Measurements from ENCODE around the gene TRABD2B. TPM values are rescaled to one million over a fixed set of nuclear protein-coding genes. Genes with fewer than 3 reads are reported as not detected.

TRABD2B gene
- total and polyA plus RNA-seq, 8 donors = 0.99 to 5.2 (median 3.3) TPM

- Histone ChIP-seq H3K36me3 (no peaks in the 10 kb centered on the region), H3K4me1 (no peaks in the 10 kb centered on the region), H3K27ac (no peak overlapping the region), H3K4me3 (no peak overlapping the region), H3K27me3 (no peaks in the 10 kb centered on the region), H3K9me3 (no peaks in the 10 kb centered on the region)
- DNase-seq = no peak
- TF ChIP-seq CTCF (IDR thresholded peaks at IDR 0.05) = no peak
- intact Hi-C loops (cut with DNase I) = no loop called here
- ATAC-seq = no peak
These were observed 26.3 kb downstream of the TRABD2B start for GRCh38 chr1:47970882-47971281.

- no peak for TF ChIP-seq CTCF (IDR thresholded peaks at IDR 0.05)
- Histone ChIP-seq H3K36me3 (no peaks in the 10 kb centered on the region), H3K9me3 (no peaks in the 10 kb centered on the region), H3K27ac (no peak overlapping the region), H3K4me3 (no peak overlapping the region), H3K4me1 (no peaks in the 10 kb centered on the region), H3K27me3 (no peaks in the 10 kb centered on the region)
- intact Hi-C loops (cut with DNase I) = no loop called here
- ATAC-seq = no peak
- no peak for DNase-seq
These were observed 27.7 kb downstream of the TRABD2B start for GRCh38 chr1:47969478-47969877.

- TF ChIP-seq CTCF (IDR thresholded peaks at IDR 0.05) = no peak
- Histone ChIP-seq H3K4me3 (no peak overlapping the region), H3K27me3 (no peaks in the 10 kb centered on the region), H3K9me3 (no peaks in the 10 kb centered on the region), H3K4me1 (peaks cover 0 to 4% of the 10 kb centered on the region in 2 donors), H3K36me3 (no peaks in the 10 kb centered on the region), H3K27ac (no peak overlapping the region)
- no peak for ATAC-seq
- DNase-seq = no peak
- intact Hi-C loops (cut with DNase I) = no loop called here
These were observed 28.7 kb downstream of the TRABD2B start for GRCh38 chr1:47968556-47968888.

- no peak for ATAC-seq
- no peaks in the 10 kb centered on the region for H3K27me3 ChIP-seq
- no peak overlapping the region for H3K4me3 ChIP-seq
- intact Hi-C loops (cut with DNase I) = no loop called here
- no peak for TF ChIP-seq CTCF (IDR thresholded peaks at IDR 0.05)
- H3K9me3 ChIP-seq = no peaks in the 10 kb centered on the region
- DNase-seq = no peak
- H3K27ac ChIP-seq = no peak overlapping the region
- H3K36me3 ChIP-seq = no peaks in the 10 kb centered on the region
- peaks cover 0 to 8% of the 10 kb centered on the region in 2 donors for H3K4me1 ChIP-seq
These were observed 29.2 kb downstream of the TRABD2B start for GRCh38 chr1:47967864-47968555.

GRCh38 chr1:47965816-47966215 is 31.4 kb downstream of the TRABD2B start:
- no peaks in the 10 kb centered on the region for H3K9me3 ChIP-seq
- H3K27ac ChIP-seq = no peak overlapping the region
- DNase-seq = no peak
- H3K4me3 ChIP-seq = no peak overlapping the region
- TF ChIP-seq CTCF (IDR thresholded peaks at IDR 0.05) = no peak
- ATAC-seq = no peak
- no peaks in the 10 kb centered on the region for H3K36me3 ChIP-seq
- H3K27me3 ChIP-seq = no peaks in the 10 kb centered on the region
- peaks cover 0 to 8% of the 10 kb centered on the region in 2 donors for H3K4me1 ChIP-seq
- intact Hi-C loops (cut with DNase I) = no loop called here
